CD4-positive, alpha-beta T cell treated with Interleukin-17A for 1 hour (primary cell): Measurements from ENCODE around the gene SYNCRIP.
"Not testable (repeated sequence)": the region's sequence is repeated elsewhere in the genome, so short reads cannot be mapped to it uniquely, and the experiment has no call there.

Experiments used
- DNase-seq: peaks from one replicate; pipeline ENCODE4 v3.0.0-alpha.2; 2020

Gene SYNCRIP

GRCh38 chr6:85593438-85594196 lies 49.1 kb downstream of the SYNCRIP start, which contains the start of gene SNX14:
SNX14 (minus strand) TSS chr6:85593858; CDS start chr6:85593718, 140 bp downstream.
- DNase-seq = peak; percentile 84

GRCh38 chr6:85592033-85592432 lies 50.7 kb downstream of the SYNCRIP start:
- DNase-seq = no peak

GRCh38 chr6:85591207-85591606 lies 51.5 kb downstream of the SYNCRIP start:
- DNase-seq = no peak

- no peak for DNase-seq
Observed at GRCh38 chr6:85585741-85586140, 56.9 kb downstream of the SYNCRIP start.

GRCh38 chr6:85582832-85583231 lies 59.9 kb downstream of the SYNCRIP start:
- DNase-seq = not testable (repeated sequence)

GRCh38 chr6:85581572-85581971 lies 61.1 kb downstream of the SYNCRIP start:
- no peak for DNase-seq

GRCh38 chr6:85580878-85581267 lies 61.8 kb downstream of the SYNCRIP start:
- DNase-seq = no peak

- no peak for DNase-seq
Observed at GRCh38 chr6:85580118-85580877, 62.4 kb downstream of the SYNCRIP start.

GRCh38 chr6:85579581-85579980 lies 63.1 kb downstream of the SYNCRIP start:
- DNase-seq = no peak

GRCh38 chr6:85576476-85576875 lies 66.2 kb downstream of the SYNCRIP start:
- no peak for DNase-seq

GRCh38 chr6:85574932-85575598 lies 67.6 kb downstream of the SYNCRIP start:
- DNase-seq = no peak

GRCh38 chr6:85569323-85569722 lies 73.4 kb downstream of the SYNCRIP start:
- no peak for DNase-seq

GRCh38 chr6:85568411-85568810 lies 74.3 kb downstream of the SYNCRIP start:
- DNase-seq = no peak

- no peak for DNase-seq
Observed at GRCh38 chr6:85565736-85566135, 77.0 kb downstream of the SYNCRIP start.

- not testable (repeated sequence) for DNase-seq
Observed at GRCh38 chr6:85564223-85564622, 78.5 kb downstream of the SYNCRIP start.
